MM.1S (cell line): Measurements from ENCODE around the gene CEP128.

Experiments used
- CTCF ChIP-seq: fragments of 300-600 bp; sonication (generic); IDR thresholded peaks from 2 replicates; pipeline ENCODE4 v1.5.1; 2016; ENCODE audit warnings: antibody characterized with exemption, low read length, mixed read lengths
- EZH2 ChIP-seq: fragments of 300-600 bp; sonication (generic); optimal IDR thresholded peaks from 2 replicates; pipeline ENCODE3; 2017; ENCODE audit warnings: low read depth, mild to moderate bottlenecking, antibody characterized with exemption, low read length, mixed read lengths

DNA sequence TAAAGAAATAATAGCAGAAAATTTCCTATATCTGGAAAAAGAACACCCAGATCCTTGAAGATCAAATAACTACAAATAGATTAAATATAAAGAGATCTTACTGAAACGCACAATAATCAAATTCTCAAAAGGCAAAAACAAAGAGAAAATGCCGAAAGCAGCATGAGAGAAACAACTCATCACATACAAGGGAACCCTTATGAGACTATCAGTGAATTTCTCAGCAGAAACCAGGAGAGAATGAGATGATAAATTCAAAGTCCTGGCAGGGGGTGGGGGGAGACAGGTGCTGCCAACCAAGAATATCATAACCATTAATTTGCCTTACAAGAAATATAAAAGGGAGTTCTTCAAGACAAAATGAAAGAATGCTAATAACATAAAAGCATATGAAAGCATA is 73.7 kb downstream of the CEP128 start:
- TF ChIP-seq CTCF (no peak), EZH2 (no peak)
